ENCODE data around the gene SMIM31. TPM values are rescaled to one million over a fixed set of nuclear protein-coding genes. Genes with fewer than 3 reads are reported as not detected.

Gene SMIM31
- total RNA-seq (2011; cell fraction: chromatin; rRNA removed; ENCODE audit: low replicate concordance) = not detected in 2 replicates
- not detected in 2 replicates for total RNA-seq (2011; cell fraction: nucleolus; rRNA removed)
- total RNA-seq (2011; cell fraction: nucleoplasm; rRNA removed) = not detected in 2 replicates
- total RNA-seq (2014; rRNA removed) (not detected in 2 replicates), total RNA-seq (2014; rRNA removed; fragmentation: Illumina TruSeq; extraction: Trizol) (not detected in 2 replicates), total RNA-seq (2015; rRNA removed; fragmentation: Illumina TruSeq; extraction: Trizol) (not detected in 2 replicates), total RNA-seq (2021) (not detected in 2 replicates), polyA plus RNA-seq (2011; rRNA removed) (not detected in 2 replicates), polyA plus RNA-seq (2014; fragmentation: Illumina TruSeq; extraction: Trizol) (not detected in 2 replicates), polyA plus RNA-seq (2014; fragmentation: Nextera tagmentation; extraction: Ambion mirVana) (not detected), polyA plus RNA-seq (2014; rRNA removed) (not detected in 2 replicates), polyA minus RNA-seq (2011; rRNA and poly(A)+ RNA removed) (not detected in 2 replicates), Bru-seq, nascent RNA (not detected), BruChase-seq, experiment 1, labeled RNA remaining after a 2-hour chase (percentile 4 among the genes with signal in this experiment), BruChase-seq, experiment 2, labeled RNA remaining after a 6-hour chase (percentile 2 among the genes with signal in this experiment)
- polyA plus RNA-seq (2011; cell fraction: cytosol; rRNA removed) = not detected in 2 replicates
- polyA plus RNA-seq (2011; cell fraction: nucleus; rRNA removed) = not detected in 2 replicates
- not detected in 2 replicates for polyA plus RNA-seq (2012)
- polyA minus RNA-seq (2011; cell fraction: cytosol; rRNA and poly(A)+ RNA removed) = not detected in 2 replicates
- polyA minus RNA-seq (2011; cell fraction: nucleus; rRNA and poly(A)+ RNA removed) = not detected in 2 replicates
- long read RNA-seq, experiment 1 = 0 reads
- long read RNA-seq, experiment 2 = 0 reads
- long read RNA-seq, experiment 3 = 0 reads

GRCh38 chr4:164753873-164754488 is at the start of gene SMIM31:
Gene SMIM31, plus strand, starts transcription at chr4:164754131. Its CDS starts 16,313 bp downstream, at chr4:164770444.
- Histone ChIP-seq H4K20me1 (replicated peaks; ENCODE audit: control insufficient read depth, insufficient read depth, low read length) (no peaks in the 10 kb centered on the region), H3K9me3 (replicated peaks; ENCODE audit: control insufficient read depth, insufficient read depth, low read depth, low read length) (no peaks in the 10 kb centered on the region), H3K4me1 (replicated peaks in 1 of 2; ENCODE audit: control insufficient read depth in 2 of 2, insufficient read depth in 2 of 2, low read length in 2 of 2) (no peaks in the 10 kb centered on the region), H3K9me1 (ENCODE audit: control insufficient read depth, insufficient read depth, low read length) (no peaks in the 10 kb centered on the region), H3K9ac (ENCODE audit: insufficient read depth in 1 of 2, low read depth in 2 of 2, low read length in 2 of 2) (no peak within 1 kb of the TSS), H3K27ac (ENCODE audit: extremely low read depth, low read depth, low read length) (no peak within 1 kb of the TSS), H3K4me3 (no peak within 1 kb of the TSS), H3K36me3 (ENCODE audit: control insufficient read depth, insufficient read depth, low read length) (no peaks in the 10 kb centered on the region), H3K79me2 (ENCODE audit: control insufficient read depth, insufficient read depth, low read length) (no peaks in the 10 kb centered on the region), H3K27me3 (ENCODE audit: control insufficient read depth in 2 of 2, insufficient read depth in 2 of 2, low read length in 2 of 2) (no peaks in the 10 kb centered on the region), H2AFZ (ENCODE audit: low read depth, low read length) (no peak within 1 kb of the TSS), H3K4me2 (ENCODE audit: insufficient read depth, low read length) (no peak within 1 kb of the TSS)
- WGBS (ENCODE audit: insufficient coverage, low coverage, missing lambda C conversion rate) = 2% methylated on average over 7 of the region's 7 CpGs
- TF ChIP-seq, protein P1, sequence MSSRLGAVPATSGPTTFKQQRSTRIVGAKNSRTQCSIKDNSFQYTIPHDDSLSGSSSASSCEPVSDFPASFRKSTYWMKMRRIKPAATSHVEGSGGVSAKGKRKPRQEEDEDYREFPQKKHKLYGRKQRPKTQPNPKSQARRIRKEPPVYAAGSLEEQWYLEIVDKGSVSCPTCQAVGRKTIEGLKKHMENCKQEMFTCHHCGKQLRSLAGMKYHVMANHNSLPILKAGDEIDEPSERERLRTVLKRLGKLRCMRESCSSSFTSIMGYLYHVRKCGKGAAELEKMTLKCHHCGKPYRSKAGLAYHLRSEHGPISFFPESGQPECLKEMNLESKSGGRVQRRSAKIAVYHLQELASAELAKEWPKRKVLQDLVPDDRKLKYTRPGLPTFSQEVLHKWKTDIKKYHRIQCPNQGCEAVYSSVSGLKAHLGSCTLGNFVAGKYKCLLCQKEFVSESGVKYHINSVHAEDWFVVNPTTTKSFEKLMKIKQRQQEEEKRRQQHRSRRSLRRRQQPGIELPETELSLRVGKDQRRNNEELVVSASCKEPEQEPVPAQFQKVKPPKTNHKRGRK (tag; IDR thresholded peaks at IDR 0.05) = no peak
- TF ChIP-seq TCFL5 (CRISPR knock-in tag; conservative IDR thresholded peaks at IDR 0.05) (no peak), RBM14 (IDR thresholded peaks at IDR 0.05; ENCODE audit: borderline replicate concordance, insufficient read depth, low read depth, low read length) (no peak), NUFIP1 (IDR thresholded peaks at IDR 0.05; ENCODE audit: partially characterized antibody) (no peak), ARNT (IDR thresholded peaks at IDR 0.05) (no peak), NFE2 (IDR thresholded peaks at IDR 0.05; ENCODE audit: low read depth) (no peak), TBL1XR1 (IDR thresholded peaks at IDR 0.05; ENCODE audit: low read length in 2 of 2) (no peak), TAF15 (IDR thresholded peaks at IDR 0.05; ENCODE audit: low read depth, low read length) (no peak), SREBF1 (IDR thresholded peaks at IDR 0.05; ENCODE audit: borderline replicate concordance, low read depth, low read length) (no peak), FOXP1 (CRISPR knock-in tag; IDR thresholded peaks at IDR 0.05) (no peak), STAT5A (IDR thresholded peaks at IDR 0.05; ENCODE audit: borderline replicate concordance, low read length) (no peak), BRD9 (IDR thresholded peaks at IDR 0.05; ENCODE audit: low read depth, partially characterized antibody) (no peak)
- TF ChIP-seq, protein P2, sequence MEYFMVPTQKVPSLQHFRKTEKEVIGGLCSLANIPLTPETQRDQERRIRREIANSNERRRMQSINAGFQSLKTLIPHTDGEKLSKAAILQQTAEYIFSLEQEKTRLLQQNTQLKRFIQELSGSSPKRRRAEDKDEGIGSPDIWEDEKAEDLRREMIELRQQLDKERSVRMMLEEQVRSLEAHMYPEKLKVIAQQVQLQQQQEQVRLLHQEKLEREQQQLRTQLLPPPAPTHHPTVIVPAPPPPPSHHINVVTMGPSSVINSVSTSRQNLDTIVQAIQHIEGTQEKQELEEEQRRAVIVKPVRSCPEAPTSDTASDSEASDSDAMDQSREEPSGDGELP (CRISPR knock-in tag; IDR thresholded peaks at IDR 0.05; ENCODE audit: borderline replicate concordance) = no peak
- ChIA-PET POLR2A (no interaction called here), CTCF (ENCODE audit: low intra/inter-chr PET ratio) (no interaction called here)
- intact Hi-C loops (cut with micrococcal nuclease) (no loop called here), in situ Hi-C loops (cut with MboI) (no loop called here)
- BruUV-seq (replicated peaks) = no TSS peak
- DNase-seq (ENCODE audit: extremely low read depth in 1 of 4, low spot score in 3 of 4) = no peak
- no peak for ATAC-seq
- FAIRE-seq = no peak
